Body of pancreas (tissue), 4 donors: ENCODE data around the gene KIF2C. TPM values are rescaled to one million over a fixed set of nuclear protein-coding genes. Genes with fewer than 3 reads are reported as not detected.

ENCODE experiments used
- ATAC-seq: fragments of 150-250 bp; one replicate; pipeline ENCODE4 v1.9.1; 2016
- DNase-seq, 4 donors: peaks; one replicate each; pipeline ENCODE4 v3.0.0-alpha.2; 2019
- H3K27ac ChIP-seq, 4 donors: fragments of 200-600 bp; sonication (generic); 1 replicate in 3 of 4; 2 replicates in 1 of 4; pipeline versions ENCODE4 v1.5.1 to v1.6.1; 2016 to 2019; ENCODE audit warnings: mild to moderate bottlenecking in 1 of 4, mixed read lengths in 1 of 4, moderate library complexity in 1 of 4
- H3K27me3 ChIP-seq, 2 donors: fragments of 200-600 bp; sonication (generic); one replicate each; pipeline ENCODE4 v1.6.0; 2016; ENCODE audit warnings: mild to moderate bottlenecking in 1 of 2
- H3K36me3 ChIP-seq, 2 donors: fragments of 200-600 bp; sonication (generic); replicated peaks in 1 of 2; 2 replicates each; pipeline ENCODE4 v1.5.1; 2016; ENCODE audit warnings: low read depth in 2 of 2; ENCODE audit not compliant: insufficient read depth in 1 of 2
- H3K4me1 ChIP-seq: fragments of 200-600 bp; sonication (generic); one replicate; pipeline ENCODE4 v1.6.0; 2016
- H3K4me3 ChIP-seq, 2 donors: fragments of 200-600 bp; sonication (generic); 1 replicate in 1 of 2; 2 replicates in 1 of 2; pipeline ENCODE4 v1.5.1; 2016 to 2019
- H3K9me3 ChIP-seq, 3 donors: fragments of 200-600 bp; sonication (generic); 1 replicate in 2 of 3; 2 replicates in 1 of 3; pipeline ENCODE4 v1.5.1; 2016
- CTCF ChIP-seq, 7 experiments: fragments of 450-650 bp in 4 of 7; fragments of 200-600 bp in 3 of 7; sonication (generic) in 3 of 7; IDR thresholded peaks; one replicate each; pipeline ENCODE4 v1.5.1; 2016 to 2019; ENCODE audit warnings: antibody characterized with exemption in 7 of 7
- POLR2A ChIP-seq, 3 donors: fragments of 450-650 bp; IDR thresholded peaks; one replicate each; pipeline ENCODE4 v1.6.1; 2016; ENCODE audit warnings: antibody characterized with exemption in 3 of 3, mild to moderate bottlenecking in 2 of 3
- WGBS, 2 donors: methylation state at CpG; one replicate each; pipeline ENCODE4 v1.1.5; 2017; 5-methylcytosine and 5-hydroxymethylcytosine counted together
- intact Hi-C: fragments of 100-400 bp; cut with DNase I; formaldehyde crosslinking; loops from one replicate; pipeline ENCODE4 v1.15.1; 2023
- total RNA-seq, 2 donors: library from RNA; depleted of rRNA; stranded (reverse); fragments of >200 nt; gene quantifications; one replicate each; pipeline ENCODE4 v1.1.0, GENCODE V29; 2016

The KIF2C gene
- total RNA-seq, 2 donors from 2014 or later: not detected

- TF ChIP-seq POLR2A (IDR thresholded peaks at IDR 0.05) (no peak), CTCF (IDR thresholded peaks at IDR 0.05) (peak; percentile 24 to 68 (median 60))
- H3K4me3 ChIP-seq: no peak overlapping the region
- 31 to 34% methylated on average over 15 of the region's 15 CpGs for WGBS, 2 donors
- H3K9me3 ChIP-seq: no peaks in the 10 kb centered on the region
- no peaks in the 10 kb centered on the region for H3K27me3 ChIP-seq
- H3K4me1 ChIP-seq: peaks cover 7% of the 10 kb centered on the region
- intact Hi-C loops: no loop called here
- no peak overlapping the region for H3K27ac ChIP-seq
- DNase-seq: peak; percentile 25 to 53 (median 41)
- no peaks in the 10 kb centered on the region for H3K36me3 ChIP-seq
- ATAC-seq: peak; percentile 90
Measured at GRCh38 chr1:44707959-44708831, 31.4 kb upstream of the KIF2C start.

- DNase-seq (no peak), ATAC-seq (no peak)
- no peaks in the 10 kb centered on the region for H3K9me3 ChIP-seq
- H3K27ac ChIP-seq: no peak overlapping the region
- H3K27me3 ChIP-seq: no peaks in the 10 kb centered on the region
- intact Hi-C loops: no loop called here
- TF ChIP-seq POLR2A (IDR thresholded peaks at IDR 0.05): no peak
- TF ChIP-seq CTCF (IDR thresholded peaks at IDR 0.05): no peak
- peaks cover 8% of the 10 kb centered on the region for H3K4me1 ChIP-seq
- no peaks in the 10 kb centered on the region for H3K36me3 ChIP-seq
- no peak overlapping the region for H3K4me3 ChIP-seq
- WGBS, 2 donors: 47 to 50% methylated on average over 6 of the region's 6 CpGs
Measured at GRCh38 chr1:44713321-44713781, 26.3 kb upstream of the KIF2C start.

- Histone ChIP-seq H3K4me1 (peaks cover 8% of the 10 kb centered on the region), H3K27ac (peak overlapping the region in 1 of 4 donors; percentile 7), H3K27me3 (no peaks in the 10 kb centered on the region), H3K4me3 (no peak overlapping the region), H3K36me3 (no peaks in the 10 kb centered on the region), H3K9me3 (no peaks in the 10 kb centered on the region)
- DNase-seq: no peak
- WGBS, 2 donors: 78 to 85% methylated on average over 7 of the region's 7 CpGs
- TF ChIP-seq POLR2A (IDR thresholded peaks at IDR 0.05): no peak
- TF ChIP-seq CTCF (IDR thresholded peaks at IDR 0.05): no peak
- no peak for ATAC-seq
- intact Hi-C loops: no loop called here
Measured at GRCh38 chr1:44714532-44714931, 25.1 kb upstream of the KIF2C start.

GRCh38 chr1:44714944-44715571 is 24.6 kb upstream of the KIF2C start:
- no peaks in the 10 kb centered on the region for H3K36me3 ChIP-seq
- intact Hi-C loops: no loop called here
- H3K27ac ChIP-seq: peak overlapping the region in 1 of 4 donors; percentile 7
- no peak overlapping the region for H3K4me3 ChIP-seq
- TF ChIP-seq POLR2A (IDR thresholded peaks at IDR 0.05) (no peak), CTCF (IDR thresholded peaks at IDR 0.05) (peak; percentile 76 to 90 (median 84))
- H3K4me1 ChIP-seq: peaks cover 8% of the 10 kb centered on the region
- DNase-seq (peak; percentile 76 to 80 (median 77)), ATAC-seq (peak; percentile 93)
- 8 to 14% methylated on average over 4 to 9 of the region's 9 CpGs for WGBS, 2 donors
- no peaks in the 10 kb centered on the region for H3K27me3 ChIP-seq
- H3K9me3 ChIP-seq: no peaks in the 10 kb centered on the region
